Measurements from ENCODE around the gene PLD3.

- TF ChIP-seq CTCF (conservative IDR thresholded peaks at IDR 0.05) (no peak), EZH2 (IDR thresholded peaks at IDR 0.05; ENCODE audit: low read depth) (no peak)
Measured at GRCh38 chr19:40317338-40317737, 31.2 kb upstream of the PLD3 start.

All from PC-9 (cell line).